HEK293 (cell line): ENCODE results near the gene CBFA2T2.

Experiments
- CTCF ChIA-PET: fragments of 350-600 bp; formaldehyde crosslinking; extraction: SDS; loops from one replicate; lab custom pipeline; 2021; ENCODE audit warnings: antibody characterized with exemption; lab: Yijun Ruan, JAX
- POLR2A ChIA-PET: fragments of 300-600 bp; formaldehyde crosslinking; extraction: SDS; loops from one replicate; lab custom pipeline; 2020; ENCODE audit warnings: antibody characterized with exemption, inconsistent platforms; lab: Yijun Ruan, JAX
- H3K27ac ChIP-seq: fragments of 200-500 bp; sonication (Bioruptor generic); 2 replicates; pipeline ENCODE4 v1.5.1; 2014; ENCODE audit warnings: low read depth, low read length, control low read depth, inconsistent platforms; ENCODE audit errors: extremely low read depth
- H3K36me3 ChIP-seq, 2 experiments: fragments of 200-500 bp in 1 of 2; sonication (Bioruptor generic) in 1 of 2; 1 replicate in 1 of 2; 2 replicates in 1 of 2; pipeline ENCODE4 v1.5.1; 2014 to 2017; ENCODE audit warnings: inconsistent platforms in 2 of 2, low read length in 2 of 2; ENCODE audit not compliant: control insufficient read depth in 2 of 2, insufficient read depth in 1 of 2
- H3K4me1 ChIP-seq: fragments of 200-500 bp; sonication (Bioruptor generic); 2 replicates; pipeline ENCODE4 v1.5.1; 2014; ENCODE audit warnings: mild to moderate bottlenecking, low read length, inconsistent platforms; ENCODE audit not compliant: control insufficient read depth, insufficient read depth
- H3K4me3 ChIP-seq: 2 replicates; pipeline ENCODE4 v1.5.1; 2011; ENCODE audit warnings: low read depth, mild to moderate bottlenecking, control low read depth, low read length, moderate library complexity
- H3K9me3 ChIP-seq: fragments of 200-500 bp; sonication (Bioruptor generic); 2 replicates; pipeline ENCODE4 v1.5.1; 2014; ENCODE audit warnings: low read depth, low read length, inconsistent platforms; ENCODE audit not compliant: control insufficient read depth, insufficient read depth
- GFI1B ChIP-seq: fragments of 450-650 bp; formaldehyde crosslinking; IDR thresholded peaks from 2 replicates; pipeline ENCODE4 v1.5.1; 2016; ENCODE audit warnings: missing biosample characterization, missing genetic modification characterization
- KLF9 ChIP-seq: fragments of 450-650 bp; formaldehyde crosslinking; IDR thresholded peaks from 2 replicates; pipeline ENCODE4 v1.5.1; 2016; ENCODE audit warnings: missing biosample characterization, missing genetic modification characterization, low read depth
- PBX3 ChIP-seq: sonication (generic); formaldehyde crosslinking; IDR thresholded peaks from 2 replicates; pipeline ENCODE4 v1.8.1; 2022; ENCODE audit warnings: mild to moderate bottlenecking, moderate library complexity, missing genetic modification reagents
- SP7 ChIP-seq: fragments of 450-650 bp; formaldehyde crosslinking; IDR thresholded peaks from 2 replicates; pipeline ENCODE4 v1.5.1; 2016; ENCODE audit warnings: missing biosample characterization, missing genetic modification characterization
- ZBTB11 ChIP-seq: fragments of 450-650 bp; formaldehyde crosslinking; conservative IDR thresholded peaks from 2 replicates; pipeline ENCODE4 v1.5.1; 2016; ENCODE audit warnings: low read depth, missing biosample characterization, missing genetic modification characterization
- ZBTB26 ChIP-seq: fragments of 450-650 bp; formaldehyde crosslinking; optimal IDR thresholded peaks from 2 replicates; pipeline ENCODE3; 2016; ENCODE audit warnings: missing biosample characterization, mild to moderate bottlenecking, missing genetic modification characterization
- ZBTB48 ChIP-seq: fragments of 450-650 bp; formaldehyde crosslinking; IDR thresholded peaks from 2 replicates; pipeline ENCODE4 v1.5.1; 2016; ENCODE audit warnings: missing biosample characterization, missing genetic modification characterization
- ZEB2 ChIP-seq: fragments of 450-650 bp; formaldehyde crosslinking; IDR thresholded peaks from 2 replicates; pipeline ENCODE4 v1.5.1; 2016; ENCODE audit warnings: missing biosample characterization, missing genetic modification characterization
- ZNF223 ChIP-seq: fragments of 450-650 bp; formaldehyde crosslinking; IDR thresholded peaks from 2 replicates; pipeline ENCODE4 v1.5.1; 2016; ENCODE audit warnings: missing biosample characterization, missing genetic modification characterization
- ZNF266 ChIP-seq: fragments of 450-650 bp; formaldehyde crosslinking; IDR thresholded peaks from 2 replicates; pipeline ENCODE4 v1.5.1; 2016; ENCODE audit warnings: missing biosample characterization, missing genetic modification characterization, low read depth
- ZNF366 ChIP-seq: fragments of 450-650 bp; formaldehyde crosslinking; conservative IDR thresholded peaks from 2 replicates; pipeline ENCODE4 v1.5.1; 2016; ENCODE audit warnings: missing biosample characterization, missing genetic modification characterization
- ZNF596 ChIP-seq: fragments of 450-650 bp; IDR thresholded peaks from 2 replicates; pipeline ENCODE4 v1.5.0; 2018; ENCODE audit warnings: missing biosample characterization, mild to moderate bottlenecking, missing genetic modification characterization, moderate library complexity
- ZNF600 ChIP-seq: fragments of 450-650 bp; formaldehyde crosslinking; IDR thresholded peaks from 2 replicates; pipeline ENCODE4 v1.5.1; 2016; ENCODE audit warnings: missing biosample characterization, missing genetic modification characterization
- ZNF664 ChIP-seq: fragments of 450-650 bp; formaldehyde crosslinking; IDR thresholded peaks from 2 replicates; pipeline ENCODE4 v1.5.1; 2016; ENCODE audit warnings: missing biosample characterization, missing genetic modification characterization
- ZNF701 ChIP-seq: fragments of 450-650 bp; formaldehyde crosslinking; IDR thresholded peaks from 2 replicates; pipeline ENCODE4 v1.5.1; 2016; ENCODE audit warnings: missing biosample characterization, missing genetic modification characterization
- ZSCAN18 ChIP-seq: fragments of 450-650 bp; formaldehyde crosslinking; IDR thresholded peaks from 2 replicates; pipeline ENCODE4 v1.5.1; 2016; ENCODE audit warnings: missing biosample characterization, missing genetic modification characterization
- ZSCAN4 ChIP-seq: fragments of 450-650 bp; formaldehyde crosslinking; IDR thresholded peaks from 2 replicates; pipeline ENCODE4 v1.5.1; 2017; ENCODE audit warnings: missing biosample characterization, missing genetic modification characterization
- TF ChIP-seq, protein P1 (sequence below): fragments of 450-650 bp; formaldehyde crosslinking; IDR thresholded peaks from 2 replicates; pipeline ENCODE4 v1.5.1; 2016; ENCODE audit warnings: missing biosample characterization, missing genetic modification characterization
- TF ChIP-seq, protein P2 (sequence below): fragments of 450-650 bp; formaldehyde crosslinking; IDR thresholded peaks from 2 replicates; pipeline ENCODE4 v1.5.1; 2016; ENCODE audit warnings: missing biosample characterization, missing genetic modification characterization

The CBFA2T2 gene

DNA sequence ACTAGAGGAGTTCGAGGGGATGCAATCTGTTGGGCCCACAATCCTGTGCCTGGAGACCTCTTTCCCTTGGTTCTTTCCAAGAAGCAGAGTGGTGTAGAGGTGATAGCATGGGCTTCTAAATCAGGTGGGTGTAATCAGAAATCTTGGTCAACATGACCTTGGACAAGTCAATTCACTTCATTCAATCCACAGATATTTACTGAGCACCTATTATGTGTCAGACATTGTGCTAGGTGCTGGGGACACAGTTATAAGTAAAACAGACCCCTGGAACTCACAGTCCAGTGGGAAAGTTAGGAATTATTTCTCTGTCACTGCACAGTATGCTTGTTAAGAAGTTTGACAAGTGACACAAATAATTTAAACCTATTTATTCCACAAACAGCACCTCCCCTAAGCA lies 199.6 kb downstream of the CBFA2T2 start:
- TF ChIP-seq ZNF596 (tag by site-specific recombination) (no peak), PBX3 (no peak), ZNF664 (tag by site-specific recombination) (peak; percentile 94), ZNF223 (no peak)
- peaks cover 8% of the 10 kb centered on the region for H3K4me1 ChIP-seq
- H3K36me3 ChIP-seq: peaks cover 0 to 9% of the 10 kb centered on the region in 2 experiments; a peak in 1 of 3 replicates
- H3K4me3 ChIP-seq: no peak overlapping the region
- H3K9me3 ChIP-seq: no peaks in the 10 kb centered on the region
- no peak overlapping the region for H3K27ac ChIP-seq
- CTCF ChIA-PET: no interaction called here
- POLR2A ChIA-PET: interaction anchor here (0.7 kb wide), 1 partner anchor 42 kb away, joined by 3 read pairs; the partner anchor contains the start of gene ZNF341

- no peaks in the 10 kb centered on the region for H3K9me3 ChIP-seq
- H3K4me3 ChIP-seq: no peak overlapping the region
- no peak overlapping the region for H3K27ac ChIP-seq
- H3K4me1 ChIP-seq: peaks cover 5% of the 10 kb centered on the region
- ChIA-PET CTCF (interaction anchor here (0.6 to 1.5 kb wide), 3 partner anchors 24 to 867 kb away, joined by 3 to 4 read pairs (median 3); no protein-coding TSS in a partner anchor), POLR2A (interaction anchor here (0.7 kb wide), 1 partner anchor 42 kb away, joined by 3 read pairs; the partner anchor contains the start of gene ZNF341)
- peaks cover 0 to 5% of the 10 kb centered on the region in 2 experiments; a peak in 1 of 3 replicates for H3K36me3 ChIP-seq
- peak; percentile 51 for TF ChIP-seq ZBTB48 (tag by site-specific recombination)
- no peak for TF ChIP-seq ZBTB26 (tag by site-specific recombination)
- TF ChIP-seq ZSCAN18 (tag by site-specific recombination): no peak
- TF ChIP-seq, protein P1, sequence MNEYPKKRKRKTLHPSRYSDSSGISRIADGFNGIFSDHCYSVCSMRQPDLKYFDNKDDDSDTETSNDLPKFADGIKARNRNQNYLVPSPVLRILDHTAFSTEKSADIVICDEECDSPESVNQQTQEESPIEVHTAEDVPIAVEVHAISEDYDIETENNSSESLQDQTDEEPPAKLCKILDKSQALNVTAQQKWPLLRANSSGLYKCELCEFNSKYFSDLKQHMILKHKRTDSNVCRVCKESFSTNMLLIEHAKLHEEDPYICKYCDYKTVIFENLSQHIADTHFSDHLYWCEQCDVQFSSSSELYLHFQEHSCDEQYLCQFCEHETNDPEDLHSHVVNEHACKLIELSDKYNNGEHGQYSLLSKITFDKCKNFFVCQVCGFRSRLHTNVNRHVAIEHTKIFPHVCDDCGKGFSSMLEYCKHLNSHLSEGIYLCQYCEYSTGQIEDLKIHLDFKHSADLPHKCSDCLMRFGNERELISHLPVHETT (tag by site-specific recombination): peak; percentile 29; the same call in 1 of the 2 replicates
- TF ChIP-seq, protein P2, sequence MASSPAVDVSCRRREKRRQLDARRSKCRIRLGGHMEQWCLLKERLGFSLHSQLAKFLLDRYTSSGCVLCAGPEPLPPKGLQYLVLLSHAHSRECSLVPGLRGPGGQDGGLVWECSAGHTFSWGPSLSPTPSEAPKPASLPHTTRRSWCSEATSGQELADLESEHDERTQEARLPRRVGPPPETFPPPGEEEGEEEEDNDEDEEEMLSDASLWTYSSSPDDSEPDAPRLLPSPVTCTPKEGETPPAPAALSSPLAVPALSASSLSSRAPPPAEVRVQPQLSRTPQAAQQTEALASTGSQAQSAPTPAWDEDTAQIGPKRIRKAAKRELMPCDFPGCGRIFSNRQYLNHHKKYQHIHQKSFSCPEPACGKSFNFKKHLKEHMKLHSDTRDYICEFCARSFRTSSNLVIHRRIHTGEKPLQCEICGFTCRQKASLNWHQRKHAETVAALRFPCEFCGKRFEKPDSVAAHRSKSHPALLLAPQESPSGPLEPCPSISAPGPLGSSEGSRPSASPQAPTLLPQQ (tag by site-specific recombination): peak; percentile 31; the same call in 1 of the 2 replicates
- no peak for TF ChIP-seq ZNF701 (tag by site-specific recombination)
- 0 out of 2 replicates have a peak, but pooled peaks have one; percentile 43 for TF ChIP-seq ZNF366 (tag by site-specific recombination)
- no peak for TF ChIP-seq GFI1B (tag by site-specific recombination)
- peak; percentile 39; the same call in 1 of the 2 replicates for TF ChIP-seq ZNF600 (tag by site-specific recombination)
- TF ChIP-seq KLF9 (tag by site-specific recombination): no peak
- peak; percentile 74 for TF ChIP-seq ZEB2 (tag by site-specific recombination)
- no peak for TF ChIP-seq ZBTB11
- TF ChIP-seq SP7 (tag by site-specific recombination): peak; percentile 53; the same call in 1 of the 2 replicates
- TF ChIP-seq ZNF266 (tag by site-specific recombination): no peak
- no peak for TF ChIP-seq ZSCAN4 (tag by site-specific recombination)
Measured at GRCh38 chr20:33689973-33690372, 200.1 kb downstream of the CBFA2T2 start.
